Body of pancreas (tissue), 4 donors: ENCODE results near the gene ACACB.

Experiments used
- CTCF ChIP-seq, 7 experiments: fragments of 450-650 bp in 4 of 7; fragments of 200-600 bp in 3 of 7; sonication (generic) in 3 of 7; IDR thresholded peaks; one replicate each; pipeline ENCODE4 v1.5.1; 2016 to 2019; ENCODE audit warnings: antibody characterized with exemption in 7 of 7
- POLR2A ChIP-seq, 3 donors: fragments of 450-650 bp; IDR thresholded peaks; one replicate each; pipeline ENCODE4 v1.6.1; 2016; ENCODE audit warnings: antibody characterized with exemption in 3 of 3, mild to moderate bottlenecking in 2 of 3

GRCh38 chr12:109085590-109085989 lies 30.8 kb upstream of the ACACB start:
- TF ChIP-seq CTCF (IDR thresholded peaks at IDR 0.05) (no peak), POLR2A (IDR thresholded peaks at IDR 0.05) (no peak)
